NCI-H526 treated with DMSO at 0.1 percent for 48 hours (cell line): Measurements from ENCODE around the gene FRMD5.
"Not testable (repeated sequence)": the region's sequence is repeated elsewhere in the genome, so short reads cannot be mapped to it uniquely, and the experiment has no call there.

Experiments
- DNase-seq: peaks from one replicate; lab custom pipeline; 2025; lab: John Stamatoyannopoulos, UW

Gene FRMD5

DNA sequence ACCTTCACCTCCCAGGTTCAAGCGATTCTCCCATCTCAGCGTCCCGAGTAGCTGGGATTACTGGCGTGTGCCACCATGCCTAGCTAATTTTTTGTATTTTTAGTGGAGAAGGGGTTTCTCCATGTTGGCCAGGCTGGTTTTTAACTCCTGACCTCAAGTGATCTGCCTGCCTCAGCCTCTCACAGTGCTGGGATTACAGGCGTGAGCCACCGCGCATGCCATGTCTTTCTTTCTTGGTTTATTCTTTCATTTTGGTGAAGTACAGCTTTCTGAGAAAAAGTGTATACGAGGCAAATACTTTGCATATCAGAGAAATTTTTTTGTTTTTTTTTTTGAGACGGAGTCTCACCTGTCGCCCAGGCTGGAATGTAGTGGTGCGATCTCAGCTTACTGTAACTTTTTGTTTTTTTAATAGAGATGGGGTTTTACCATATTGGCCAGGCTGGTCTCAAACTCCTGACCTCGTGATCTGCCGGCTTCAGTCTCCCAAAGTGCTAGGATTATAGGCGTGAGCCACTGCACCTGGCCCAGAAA, 363.5 kb downstream of the FRMD5 start:
- DNase-seq = not testable (repeated sequence)

DNA sequence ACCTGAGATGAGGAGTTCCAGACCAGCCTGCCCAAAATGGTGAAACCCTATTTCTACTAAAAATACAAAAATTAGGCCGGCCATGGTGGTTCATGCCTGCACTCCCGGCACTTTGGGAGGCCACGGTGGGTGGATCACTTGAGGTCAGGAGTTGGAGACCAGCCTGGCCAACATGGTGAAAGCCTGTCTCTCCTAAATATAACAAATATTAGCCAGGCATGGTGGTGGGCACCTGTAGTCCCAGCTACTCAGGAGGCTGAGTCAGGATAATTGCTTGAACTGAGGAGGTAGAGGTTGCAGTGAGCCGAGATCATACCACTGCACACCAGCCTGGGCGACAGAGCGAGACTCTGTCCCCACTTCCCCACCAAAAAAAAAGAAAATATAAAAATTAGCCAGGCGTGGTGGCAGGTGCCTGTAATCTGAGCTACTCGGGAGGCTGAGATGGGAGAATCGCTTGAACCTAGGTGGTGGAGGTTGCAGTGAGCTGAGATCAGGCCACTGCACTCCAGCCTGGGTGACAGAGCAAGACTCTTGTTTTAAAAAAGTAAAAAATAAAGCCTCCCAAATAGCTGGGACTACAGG, 364.3 kb downstream of the FRMD5 start:
- DNase-seq = not testable (repeated sequence)

- not testable (repeated sequence) for DNase-seq
Measured at GRCh38 chr15:43829951-43830540, 365.0 kb downstream of the FRMD5 start.

- peak; percentile 14 for DNase-seq
Measured at GRCh38 chr15:43828061-43828657, 366.9 kb downstream of the FRMD5 start.

GRCh38 chr15:43826508-43827341, 368.3 kb downstream of the FRMD5 start, which contains the start of gene WDR76:
TSS of gene WDR76 (plus strand) at chr15:43827002. CDS start at chr15:43827033, 31 bp downstream.
- DNase-seq = peak; percentile 74

- no peak for DNase-seq
Measured at GRCh38 chr15:43826029-43826507, 369.0 kb downstream of the FRMD5 start.

DNA sequence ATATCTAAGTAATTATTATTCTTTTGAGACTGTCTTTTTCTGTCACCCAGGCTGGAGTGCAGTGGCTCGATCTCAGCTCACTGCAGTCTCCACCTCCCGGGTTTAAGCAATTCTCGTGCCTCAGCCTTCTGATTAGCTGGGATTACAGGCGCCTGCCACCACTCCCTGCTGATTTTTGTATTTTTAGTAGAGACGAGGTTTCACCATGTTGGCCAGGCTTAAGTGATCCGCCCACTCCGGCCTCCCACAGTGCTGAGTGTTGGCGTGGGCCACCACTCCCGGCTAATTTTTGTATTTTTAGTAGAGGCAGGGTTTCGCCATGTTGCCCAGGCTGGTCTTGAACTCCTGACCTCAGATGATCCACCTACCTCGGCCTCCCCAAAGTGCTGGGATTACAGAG, 369.8 kb downstream of the FRMD5 start:
- DNase-seq = not testable (repeated sequence)

GRCh38 chr15:43824302-43825246, 370.5 kb downstream of the FRMD5 start, which contains the start of gene MFAP1:
TSS of gene MFAP1 (minus strand) at chr15:43824690. CDS start at chr15:43824569, 121 bp downstream.
- peak; percentile 98 for DNase-seq

DNA sequence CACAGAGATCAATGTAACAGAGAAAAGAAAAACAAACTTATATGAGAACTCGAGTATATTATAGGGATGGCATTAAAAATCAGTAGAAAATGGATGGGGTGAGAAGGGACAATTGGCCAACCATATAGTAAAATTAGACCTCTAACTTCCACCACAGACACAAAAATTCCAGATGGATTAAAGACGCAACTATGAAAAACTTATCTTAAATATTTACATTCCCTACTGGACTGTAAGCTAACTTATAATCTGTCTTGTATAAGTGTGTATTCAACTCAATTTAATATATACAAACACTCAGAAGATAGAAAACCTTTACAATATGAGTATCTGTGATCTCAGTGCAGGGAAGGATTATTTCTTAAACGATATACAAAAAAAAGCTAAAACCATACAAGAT, 373.6 kb downstream of the FRMD5 start:
- DNase-seq = no peak
